HG02798 (cell line): ENCODE measurements around the gene TMEM92.
A peak's percentile ranks its signal among the peaks of the same experiment; 100 is the strongest.
"Not testable (repeated sequence)": the region's sequence is repeated elsewhere in the genome, so short reads cannot be mapped to it uniquely, and the experiment has no call there.

ENCODE experiments used
- ATAC-seq: cut with Tn5 transposase; IDR thresholded peaks from one replicate; pipeline ENCODE4 v1.9.1; 2021; ENCODE audit warnings: mild to moderate bottlenecking; ENCODE audit not compliant: unreplicated experiment, poor library complexity

Gene TMEM92

DNA sequence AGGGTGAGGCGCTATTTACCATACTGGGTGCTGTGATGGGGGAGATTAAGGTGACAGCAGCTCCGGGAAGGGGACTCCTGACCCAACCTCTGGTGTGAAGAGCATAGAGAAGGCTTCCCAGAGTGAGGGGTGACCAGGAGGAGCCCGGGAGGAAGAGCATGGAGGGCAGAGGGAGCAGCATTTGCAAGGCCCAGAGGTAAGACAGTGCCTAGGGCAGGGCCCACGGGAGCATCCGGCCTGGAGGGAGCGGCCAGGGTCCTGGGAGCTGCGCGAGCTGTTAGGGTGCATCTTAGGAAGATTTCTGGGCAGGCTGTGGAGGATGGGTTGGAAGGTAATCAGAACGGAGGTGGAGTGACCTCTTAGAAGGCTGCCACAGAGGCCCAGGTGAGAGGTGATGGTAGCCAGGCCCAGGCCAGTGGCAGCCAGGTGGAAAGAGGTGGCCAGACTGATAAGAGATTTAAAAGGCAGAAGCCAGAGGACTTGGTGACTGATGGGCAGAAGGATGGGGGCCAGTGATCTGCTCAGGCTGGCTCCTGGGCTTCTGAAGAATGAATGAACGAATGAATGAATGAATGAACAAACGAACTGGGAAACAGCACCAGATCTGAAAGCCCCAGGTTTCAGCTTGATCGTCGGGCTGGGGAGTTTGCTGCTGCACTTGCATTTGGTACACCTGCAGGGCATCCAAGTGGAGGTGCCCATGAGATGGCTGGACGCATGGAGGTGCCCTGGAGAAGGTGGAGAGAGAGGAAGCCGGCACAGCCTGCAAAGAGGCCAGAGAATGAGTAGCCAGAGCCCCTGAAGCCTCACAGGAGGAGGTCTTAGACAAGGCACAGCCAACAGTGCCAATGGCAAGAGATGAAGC, 13.0 kb upstream of the TMEM92 start:
- no peak for ATAC-seq

DNA sequence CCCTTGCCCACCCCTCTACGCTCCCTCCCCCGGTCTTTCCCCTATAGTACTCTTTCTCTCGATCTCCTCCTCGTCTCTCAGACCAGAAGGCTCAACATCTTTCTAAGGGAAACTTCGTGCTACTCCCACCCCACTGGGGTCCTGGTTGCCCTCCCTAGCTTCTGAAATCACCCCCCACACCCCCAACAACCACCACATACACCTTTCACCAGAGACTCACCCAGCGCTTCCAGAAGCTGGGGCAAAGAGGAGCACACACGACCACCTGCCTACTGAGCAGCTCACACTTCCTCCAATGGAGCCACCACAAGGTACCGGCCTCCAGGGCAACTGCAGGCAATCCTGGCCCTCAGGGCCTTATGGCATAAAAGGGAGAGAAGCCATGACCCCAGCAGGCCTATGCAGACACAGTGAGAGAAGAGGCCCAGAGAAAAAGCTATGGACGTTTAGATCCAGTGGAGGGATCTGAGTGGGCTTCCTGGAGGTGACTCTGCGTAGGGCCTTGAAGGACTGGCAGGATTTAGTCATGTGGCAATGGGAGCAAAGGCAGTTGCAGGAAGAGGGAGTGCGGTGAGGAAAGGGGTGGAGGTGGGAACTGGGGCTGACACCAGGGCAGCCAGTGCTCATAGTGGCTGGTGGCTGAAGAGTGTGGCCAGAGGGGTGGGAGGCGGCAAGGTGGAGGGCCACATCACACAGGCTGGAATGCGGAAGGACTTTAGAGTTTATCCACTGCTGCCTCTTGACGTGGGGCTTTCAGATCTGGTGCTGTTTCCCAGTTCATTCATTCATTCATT, 12.1 kb upstream of the TMEM92 start:
- no peak for ATAC-seq

DNA sequence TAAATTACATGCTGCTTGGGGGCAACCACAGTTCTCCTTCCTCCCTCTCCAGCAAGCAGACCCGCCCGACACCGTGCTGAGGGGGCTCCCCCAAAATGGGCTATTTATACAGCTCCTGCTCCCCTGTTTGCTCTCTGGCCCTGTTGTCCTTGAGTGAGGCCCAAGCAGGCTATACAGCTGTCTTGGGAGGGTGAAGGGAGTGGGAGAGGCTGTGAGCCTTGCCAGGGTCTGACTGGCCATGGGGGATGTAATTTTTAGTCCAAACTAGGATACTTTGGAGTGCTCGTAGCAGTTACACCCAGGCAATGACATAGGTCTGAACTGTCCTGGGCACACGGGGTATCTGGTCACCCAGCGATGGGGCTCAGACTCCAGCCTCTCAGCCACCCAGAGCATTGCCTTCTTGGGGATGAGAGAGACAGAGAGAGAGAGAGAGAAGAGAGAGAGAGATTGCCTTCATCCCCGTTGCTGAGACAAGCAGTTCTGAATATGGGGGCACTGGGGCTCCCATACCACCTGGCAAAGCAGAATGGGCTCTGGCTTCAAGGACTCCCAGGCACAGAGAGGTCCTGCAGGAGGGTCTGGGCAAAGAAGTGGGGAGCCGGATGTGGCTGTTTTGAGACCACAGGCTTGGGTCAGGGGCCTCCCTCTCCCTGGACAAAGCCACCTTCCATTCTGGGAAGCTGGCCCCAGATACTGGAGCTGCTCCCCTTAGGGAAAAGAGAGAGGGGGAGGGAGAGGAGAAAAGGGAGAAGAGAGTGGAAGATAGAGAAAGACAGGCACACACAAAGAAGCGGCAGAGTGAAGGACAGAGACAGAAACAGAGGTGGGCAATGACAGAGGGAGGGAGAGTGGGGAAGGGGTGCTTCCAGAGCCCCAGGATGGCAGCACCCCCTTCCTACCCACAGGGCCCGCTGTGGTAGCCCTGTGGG, 10.7 kb upstream of the TMEM92 start:
- no peak for ATAC-seq

DNA sequence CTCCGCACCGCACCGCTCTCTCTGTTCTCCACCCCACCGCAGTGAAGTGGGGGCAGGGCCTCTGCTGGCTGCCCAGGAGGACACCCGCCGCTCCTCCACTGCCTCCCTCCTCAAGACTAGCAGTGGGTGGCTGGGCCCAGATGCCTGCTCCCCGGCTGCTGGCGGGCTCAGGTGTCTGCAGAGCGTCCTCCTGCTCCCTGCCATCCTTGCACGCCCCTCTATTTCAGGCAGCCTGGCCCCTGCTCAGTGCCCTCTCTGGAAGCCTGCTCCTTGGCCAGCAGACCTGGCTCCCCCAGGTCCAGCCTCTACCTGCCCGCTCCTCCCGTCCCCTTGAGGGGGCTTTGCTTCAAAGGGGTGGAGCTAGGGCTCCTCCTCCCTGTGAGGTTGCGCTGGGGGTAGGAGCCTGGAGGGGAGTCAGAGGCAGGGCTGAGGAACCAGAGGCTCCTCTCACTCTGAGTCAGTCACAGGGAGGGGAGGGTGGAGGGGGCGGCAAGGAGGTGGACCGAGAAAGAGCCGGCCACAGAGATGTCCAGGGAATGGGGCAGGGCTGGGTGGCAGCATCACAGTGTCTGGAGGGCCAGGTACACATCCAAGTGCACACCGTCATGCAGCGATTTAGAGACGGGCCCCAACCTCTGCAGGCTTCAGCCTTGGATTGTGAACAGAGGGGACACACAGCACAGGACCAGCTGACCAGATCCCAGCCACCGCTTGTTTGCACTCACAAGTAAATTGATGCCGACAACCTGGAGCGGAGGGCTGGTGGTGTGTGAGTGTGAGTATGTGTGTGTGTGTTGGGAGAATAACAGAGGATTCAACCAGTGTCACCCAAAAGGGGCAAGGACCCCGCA, 9.8 kb upstream of the TMEM92 start:
- no peak for ATAC-seq

DNA sequence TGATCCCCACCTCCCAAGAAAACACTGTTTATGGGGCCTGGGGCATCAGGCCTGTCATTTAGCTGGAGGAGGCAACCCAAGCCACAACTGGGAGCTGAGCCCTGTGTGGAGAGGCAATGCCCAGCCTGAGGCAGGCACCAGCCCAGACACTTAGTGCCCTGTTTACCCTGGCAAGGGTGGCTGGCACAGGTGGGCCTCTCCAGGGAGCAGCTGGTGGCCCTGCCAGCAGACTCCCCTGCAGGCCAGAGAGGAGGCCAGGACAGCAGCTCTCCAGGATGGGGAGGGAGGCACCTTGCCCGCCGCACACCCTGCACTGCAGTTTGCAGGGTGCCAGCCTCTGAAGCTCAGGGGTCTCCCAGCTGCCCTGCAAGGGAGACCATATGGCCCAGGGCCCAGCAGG, 9.1 kb upstream of the TMEM92 start:
- no peak for ATAC-seq

DNA sequence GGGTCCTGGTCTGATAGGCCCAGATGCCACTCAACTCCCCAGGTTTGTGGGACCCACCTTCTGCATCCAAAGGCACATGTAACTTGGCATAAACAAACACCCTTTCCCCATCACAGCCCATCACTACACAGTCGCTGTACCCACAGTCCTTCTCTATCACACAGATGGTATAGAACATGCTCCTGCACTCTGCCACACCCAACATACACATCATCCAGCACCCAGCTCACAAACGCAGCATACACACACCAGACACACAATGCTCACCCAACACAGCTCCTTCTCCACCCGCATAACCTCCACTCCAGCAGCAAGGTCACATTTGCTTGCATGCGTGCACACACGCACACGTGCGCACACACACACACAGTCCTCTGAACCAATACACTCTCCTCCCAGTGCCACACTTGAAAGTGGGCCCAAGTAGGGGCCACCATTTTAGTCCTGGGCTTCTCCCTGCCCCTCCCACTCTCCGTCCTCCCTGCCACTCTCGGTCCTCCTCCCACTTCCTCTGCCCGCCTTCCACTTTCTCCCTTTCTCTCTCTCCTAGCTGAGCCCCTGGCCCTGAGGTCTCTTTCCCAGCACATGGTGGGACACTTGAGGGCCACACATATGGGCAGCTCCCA, 8.5 kb upstream of the TMEM92 start:
- no peak for ATAC-seq

DNA sequence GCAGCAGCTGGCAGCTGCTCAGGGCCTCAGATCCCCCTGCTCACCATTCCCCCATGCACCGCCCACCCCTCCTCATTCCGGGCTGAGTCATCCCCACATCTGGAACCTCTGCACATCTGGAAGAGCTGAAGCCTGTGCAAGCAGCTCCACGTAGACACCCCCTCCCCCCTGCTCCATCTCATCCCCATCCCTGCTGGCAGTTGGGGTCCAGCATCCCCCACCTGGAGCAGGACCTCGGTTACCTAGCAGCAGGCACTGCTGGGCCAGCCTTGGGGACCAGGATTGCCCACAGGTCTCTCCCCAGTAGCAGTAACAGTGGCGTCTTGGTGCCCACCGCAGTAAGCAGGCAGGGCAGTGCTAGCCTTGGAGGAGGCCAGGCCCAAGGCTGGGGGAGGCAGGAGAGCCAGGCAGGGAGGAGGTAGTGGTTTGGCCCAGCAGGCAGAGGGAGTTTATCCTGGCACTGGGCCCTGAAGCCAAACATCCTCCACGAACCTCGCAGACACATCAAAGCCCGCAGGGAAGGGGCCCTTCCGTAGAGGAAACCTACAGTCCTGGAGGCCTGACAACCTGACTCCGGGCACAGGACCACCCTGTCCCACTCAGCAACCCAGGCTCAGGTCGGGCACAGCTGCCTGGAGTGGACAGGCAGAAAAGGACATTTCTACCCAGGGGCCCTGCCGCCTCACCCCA, 7.7 kb upstream of the TMEM92 start:
- no peak for ATAC-seq

DNA sequence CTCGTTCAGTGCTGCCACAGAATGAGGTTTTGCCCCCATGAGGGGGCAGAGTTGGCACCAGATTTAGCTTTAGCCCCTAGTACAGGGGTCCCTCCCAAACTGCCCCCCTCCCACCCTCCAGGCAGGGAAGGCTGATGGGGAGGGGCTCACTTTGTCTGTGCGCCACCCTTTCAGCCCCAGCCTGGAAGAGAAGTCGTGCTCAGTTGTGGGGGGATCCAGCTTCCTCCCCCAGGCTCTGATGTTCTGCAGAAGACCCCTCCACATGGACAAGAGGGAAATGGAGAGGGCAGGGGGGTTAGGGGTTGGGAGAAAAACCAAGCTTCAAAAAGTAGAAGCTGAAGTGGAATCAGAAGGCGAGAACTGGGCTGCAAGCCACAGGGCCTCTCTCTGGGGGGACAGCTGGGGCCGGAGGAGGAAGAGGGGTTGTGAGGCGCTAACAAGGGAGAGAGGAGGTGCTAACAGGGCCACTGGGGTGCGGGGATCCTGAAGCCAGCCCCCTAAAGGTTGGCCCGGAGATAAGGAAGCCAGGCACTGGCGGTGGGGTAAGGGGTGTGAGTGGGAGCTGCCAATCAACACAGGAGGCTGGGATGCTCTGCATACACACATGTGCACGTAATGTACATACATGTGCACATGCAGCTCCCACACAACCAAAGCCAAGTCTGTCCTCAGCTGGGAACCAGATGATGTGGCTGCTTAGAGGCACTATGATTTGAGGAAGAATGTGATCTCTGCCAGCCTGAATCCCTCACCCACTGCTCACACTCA, 7.0 kb upstream of the TMEM92 start:
- ATAC-seq: no peak

DNA sequence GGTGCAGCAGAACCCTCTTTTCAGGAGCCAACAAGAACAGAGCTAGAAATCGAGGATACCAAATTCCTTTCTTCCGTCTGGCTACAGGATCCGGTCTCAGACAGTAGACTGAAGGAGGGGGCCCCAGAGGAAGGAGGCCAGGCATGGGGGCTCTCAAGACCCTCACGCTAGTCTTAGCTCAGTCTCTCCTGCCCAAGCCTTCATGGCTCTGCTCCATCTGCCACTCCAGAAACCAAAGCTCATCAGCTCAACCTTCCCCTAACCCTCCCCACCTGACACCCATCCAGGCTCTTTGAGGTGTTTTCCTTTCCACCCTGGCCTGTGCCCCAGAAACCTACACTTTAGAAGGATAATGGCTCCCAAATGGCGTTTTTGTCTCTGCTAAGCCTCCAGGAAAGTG, 6.2 kb upstream of the TMEM92 start:
- no peak for ATAC-seq

DNA sequence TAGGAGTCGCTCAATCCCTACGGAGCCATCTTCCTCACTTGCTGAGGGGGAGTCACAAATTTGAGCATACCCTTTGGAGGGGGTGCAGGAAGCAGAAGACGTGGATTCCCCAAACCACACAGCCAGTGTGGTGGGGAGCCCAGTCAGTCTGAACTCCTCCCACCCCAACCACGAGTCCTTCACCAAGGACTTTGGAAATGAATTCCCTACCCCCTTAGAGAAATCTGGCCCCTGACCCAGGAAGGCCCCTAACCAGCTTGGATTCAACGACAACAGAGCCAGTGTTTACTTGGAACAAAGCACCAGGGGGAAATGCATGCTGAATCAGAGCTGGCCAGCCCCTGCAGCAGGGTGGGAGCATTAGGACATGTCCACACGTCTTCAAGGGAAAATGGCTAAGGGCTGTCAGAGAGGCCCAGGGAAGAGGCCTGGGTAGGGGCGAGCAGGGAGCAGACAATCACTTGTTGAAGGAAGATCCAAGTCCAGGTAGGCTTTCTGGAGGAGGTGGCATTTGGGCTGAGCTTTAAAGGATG, 5.5 kb upstream of the TMEM92 start:
- no peak for ATAC-seq

DNA sequence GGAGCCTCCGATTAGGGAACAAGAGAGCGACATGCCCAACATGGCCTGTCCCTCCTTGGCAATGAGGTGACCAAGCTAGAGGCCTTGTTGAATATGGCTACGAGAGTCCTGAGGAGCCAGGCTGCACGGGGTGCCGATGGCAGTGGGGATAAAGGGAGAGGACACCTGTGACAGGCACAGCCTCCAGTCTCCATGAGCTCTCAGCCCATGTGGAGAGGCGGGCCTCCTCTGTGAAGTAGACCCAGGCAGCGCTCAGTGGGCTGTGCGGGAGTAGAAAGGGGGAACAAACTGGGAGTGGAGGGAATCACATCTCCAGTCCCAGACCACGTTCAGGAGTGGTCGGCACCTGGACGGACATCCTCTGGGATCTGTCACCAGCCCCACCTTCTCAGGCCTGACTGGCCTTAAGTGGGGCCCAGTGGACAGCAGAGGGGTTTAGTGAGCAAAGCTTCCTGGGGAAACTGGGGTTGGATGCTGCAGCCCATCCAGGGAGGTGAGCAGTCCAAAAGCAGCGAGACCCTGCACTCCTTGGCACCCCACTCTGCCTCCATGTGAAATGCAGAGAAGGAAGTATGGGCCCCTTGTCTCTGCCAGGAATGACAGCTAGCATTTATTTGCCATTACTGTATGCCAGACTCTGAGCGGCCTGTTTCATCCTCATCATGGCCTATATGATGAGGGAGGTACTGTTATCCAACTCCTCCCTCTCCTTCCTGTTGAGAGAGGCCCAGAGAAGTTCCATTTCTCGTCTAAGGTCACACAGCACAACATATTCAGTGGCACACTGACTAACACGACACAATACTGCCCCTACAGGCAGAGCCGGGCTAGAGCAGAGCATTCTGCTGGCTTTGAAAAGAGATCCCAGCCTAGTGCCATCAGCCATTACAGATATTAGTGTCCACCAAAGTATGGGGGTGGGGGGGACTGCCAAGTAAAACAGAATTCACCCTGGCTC, 4.5 kb upstream of the TMEM92 start:
- ATAC-seq: peak; percentile 52

DNA sequence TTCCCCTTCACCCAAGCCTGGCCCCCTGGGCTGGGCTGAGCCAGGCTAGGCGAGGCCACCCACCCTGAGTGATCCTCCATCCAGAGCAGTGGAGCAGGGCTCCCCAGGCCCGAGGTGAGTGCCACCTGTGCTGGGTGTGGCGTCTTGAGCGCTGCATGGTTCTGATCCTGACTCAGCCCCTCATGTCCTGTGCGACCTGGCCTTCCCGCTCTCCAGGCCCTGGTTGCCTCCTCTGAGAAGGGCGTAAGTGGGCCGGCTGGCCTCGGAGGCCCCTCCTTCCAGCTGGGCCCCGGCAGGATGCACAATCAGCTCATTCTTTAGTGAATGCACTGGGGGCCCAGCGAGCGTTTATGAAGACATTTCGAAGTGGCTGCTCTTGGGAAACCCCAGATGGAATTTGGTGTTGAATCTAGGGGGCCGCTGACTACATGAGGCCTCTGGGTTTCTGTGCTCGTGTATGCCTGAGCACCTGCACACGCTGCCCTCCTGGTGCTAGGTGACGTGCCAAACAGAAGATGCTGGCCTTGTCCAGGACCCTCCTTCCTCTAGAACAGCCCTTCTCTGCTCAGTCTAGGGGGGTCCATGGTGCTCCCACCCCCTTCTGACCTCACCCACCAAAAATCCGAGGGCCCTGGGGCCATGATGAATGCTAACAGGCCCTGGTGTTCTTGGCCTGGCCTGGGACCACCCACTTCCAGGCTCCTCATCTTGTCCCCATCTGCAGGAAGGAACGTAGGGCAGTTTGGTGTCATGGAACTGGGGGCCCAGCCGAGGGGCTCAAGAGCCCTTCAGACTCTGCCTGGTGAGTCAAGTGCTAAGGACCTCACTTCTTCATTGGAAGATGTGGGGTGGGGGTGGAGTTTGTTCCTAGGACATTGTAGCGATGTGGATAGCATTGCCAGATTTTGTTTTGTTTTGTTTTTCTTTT, 3.6 kb upstream of the TMEM92 start:
- no peak for ATAC-seq

DNA sequence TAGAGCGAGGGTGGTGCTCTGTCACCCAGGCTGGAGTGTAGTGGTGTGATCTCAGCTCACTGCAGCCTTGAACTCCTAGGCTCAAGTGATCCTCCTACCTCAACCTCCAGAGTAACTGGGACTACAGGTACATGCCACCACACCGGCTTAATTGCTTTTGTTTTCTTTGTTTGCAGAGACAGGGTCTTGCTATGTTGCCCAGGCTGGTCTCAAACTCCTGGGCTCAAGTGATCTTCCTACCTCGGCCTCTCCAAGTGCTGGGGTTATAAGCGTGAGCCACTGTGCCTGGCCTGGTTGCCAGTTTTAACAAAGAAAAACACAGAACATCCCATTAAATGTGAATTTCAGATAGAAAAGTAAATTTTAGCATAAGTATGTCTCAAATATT, 2.9 kb upstream of the TMEM92 start:
- not testable (repeated sequence) for ATAC-seq

DNA sequence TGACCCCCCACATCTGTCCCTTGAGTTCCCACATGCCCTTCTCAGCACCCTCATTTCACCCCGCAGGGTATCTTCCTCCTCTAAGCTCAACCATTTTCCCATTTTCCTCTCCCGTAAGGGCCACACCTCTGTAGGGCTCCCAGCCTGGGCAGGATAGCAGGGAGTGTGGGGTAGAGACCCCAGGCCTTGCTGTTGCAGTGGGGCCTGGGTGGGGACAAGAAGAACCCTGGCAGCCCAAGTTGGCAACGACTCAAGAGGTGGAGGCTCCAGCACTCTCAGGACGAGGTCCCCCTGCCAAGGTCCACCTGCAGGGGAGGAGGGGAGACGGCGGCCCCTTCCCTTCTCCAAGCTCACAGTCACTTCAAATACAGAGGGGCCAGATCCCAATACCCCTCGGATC, 2.0 kb upstream of the TMEM92 start:
- ATAC-seq: no peak
